ENCODE measurements around the gene HSPB7.
"Not testable (repeated sequence)": the region's sequence is repeated elsewhere in the genome, so short reads cannot be mapped to it uniquely, and the experiment has no call there.

The HSPB7 gene

GRCh38 chr1:16012590-16013219 is 5.1 kb downstream of the HSPB7 start:
- FAIRE-seq (no peak), DNase-seq (ENCODE audit: insufficient read length, low spot score) (peak; percentile 47)
- no peak for TF ChIP-seq POLR2A (IDR thresholded peaks at IDR 0.05; ENCODE audit: low read depth, low read length)

- FAIRE-seq: no peak
- no peak for DNase-seq (ENCODE audit: insufficient read length, low spot score)
- TF ChIP-seq POLR2A (IDR thresholded peaks at IDR 0.05; ENCODE audit: low read depth, low read length): no peak
These were observed 5.8 kb downstream of the HSPB7 start for GRCh38 chr1:16011936-16012589.

DNA sequence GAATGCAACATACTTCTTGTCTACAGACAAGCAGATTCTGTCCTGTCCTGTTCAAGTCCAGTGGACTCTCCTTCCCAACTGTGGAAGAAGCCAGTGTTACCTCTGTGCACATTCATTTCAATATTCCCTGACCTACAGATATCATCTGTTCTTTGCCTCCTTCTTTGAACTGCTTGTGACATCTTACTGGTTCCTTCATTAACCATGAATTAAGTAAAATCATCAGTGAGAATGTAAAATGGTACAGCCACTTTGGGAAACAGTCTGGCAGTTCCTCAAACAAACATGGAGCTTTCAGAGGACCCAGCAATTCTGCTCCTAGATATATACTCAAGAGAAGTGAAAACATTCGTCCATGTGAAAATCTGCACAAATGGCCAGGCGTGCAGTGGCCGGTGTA is 7.0 kb downstream of the HSPB7 start:
- TF ChIP-seq POLR2A (IDR thresholded peaks at IDR 0.05; ENCODE audit: low read depth, low read length): no peak
- DNase-seq (ENCODE audit: insufficient read length, low spot score) (no peak), FAIRE-seq (no peak)

- FAIRE-seq (no peak), DNase-seq (ENCODE audit: insufficient read length, low spot score) (no peak)
- TF ChIP-seq POLR2A (IDR thresholded peaks at IDR 0.05; ENCODE audit: low read depth, low read length): no peak
These were observed 8.2 kb downstream of the HSPB7 start for GRCh38 chr1:16009678-16010077.

- TF ChIP-seq POLR2A (IDR thresholded peaks at IDR 0.05; ENCODE audit: low read depth, low read length): no peak
- peak; percentile 64 for DNase-seq (ENCODE audit: insufficient read length, low spot score)
- FAIRE-seq: no peak
These were observed 8.8 kb downstream of the HSPB7 start for GRCh38 chr1:16009030-16009460.

- TF ChIP-seq POLR2A (IDR thresholded peaks at IDR 0.05; ENCODE audit: low read depth, low read length): no peak
- no peak for FAIRE-seq
- DNase-seq (ENCODE audit: insufficient read length, low spot score): no peak
These were observed 10.0 kb downstream of the HSPB7 start for GRCh38 chr1:16007671-16008341.

- no peak for TF ChIP-seq POLR2A (IDR thresholded peaks at IDR 0.05; ENCODE audit: low read depth, low read length)
- no peak for FAIRE-seq
- no peak for DNase-seq (ENCODE audit: insufficient read length, low spot score)
These were observed 11.0 kb downstream of the HSPB7 start for GRCh38 chr1:16006552-16007485.

DNA sequence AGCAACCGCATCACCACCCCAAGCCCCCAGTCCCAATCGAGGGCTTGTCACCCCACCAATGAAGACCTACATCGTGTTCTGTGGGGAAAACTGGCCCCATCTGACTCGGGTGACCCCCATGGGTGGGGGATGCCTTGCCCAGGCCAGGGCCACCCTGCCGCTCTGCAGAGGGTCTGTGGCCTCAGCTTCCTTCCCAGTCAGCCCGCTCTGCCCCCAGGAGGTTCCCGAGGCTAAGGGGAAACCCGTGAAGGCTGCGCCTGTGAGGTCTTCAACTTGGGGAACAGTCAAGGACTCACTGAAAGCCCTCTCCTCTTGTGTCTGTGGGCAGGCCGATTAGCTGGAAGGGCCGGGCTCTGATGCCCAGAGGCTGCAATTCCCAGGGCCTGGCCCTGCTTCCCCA is 11.8 kb downstream of the HSPB7 start:
- FAIRE-seq: no peak
- DNase-seq (ENCODE audit: insufficient read length, low spot score): no peak
- TF ChIP-seq POLR2A (IDR thresholded peaks at IDR 0.05; ENCODE audit: low read depth, low read length): no peak

- TF ChIP-seq POLR2A (IDR thresholded peaks at IDR 0.05; ENCODE audit: low read depth, low read length): no peak
- DNase-seq (ENCODE audit: insufficient read length, low spot score): no peak
These were observed 12.2 kb downstream of the HSPB7 start for GRCh38 chr1:16005597-16005996.

DNA sequence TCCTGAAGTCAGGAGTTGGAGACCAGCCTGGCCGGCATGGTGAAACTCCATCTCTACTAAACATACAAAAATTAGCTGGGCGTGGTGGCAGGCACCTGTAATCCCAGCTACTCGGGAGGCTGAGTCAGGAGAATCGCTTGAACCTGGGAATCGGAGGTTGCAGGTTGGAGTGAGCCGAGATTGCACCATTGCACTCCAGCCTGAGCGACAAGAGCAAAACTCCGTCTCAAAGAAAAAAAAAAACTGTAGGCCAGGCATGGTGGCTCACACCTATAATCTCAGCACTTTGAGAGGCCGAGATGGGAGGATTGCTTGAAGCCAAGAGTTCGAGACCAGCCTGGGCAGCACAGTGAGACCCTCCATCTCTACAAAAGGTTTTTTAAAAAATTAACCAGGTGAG is 16.6 kb downstream of the HSPB7 start:
- DNase-seq (ENCODE audit: insufficient read length, low spot score); FAIRE-seq: not testable (repeated sequence)

More at GRCh38 chr1:16005597-16005996, 12.2 kb downstream of the HSPB7 start:
- FAIRE-seq: no peak

DNA sequence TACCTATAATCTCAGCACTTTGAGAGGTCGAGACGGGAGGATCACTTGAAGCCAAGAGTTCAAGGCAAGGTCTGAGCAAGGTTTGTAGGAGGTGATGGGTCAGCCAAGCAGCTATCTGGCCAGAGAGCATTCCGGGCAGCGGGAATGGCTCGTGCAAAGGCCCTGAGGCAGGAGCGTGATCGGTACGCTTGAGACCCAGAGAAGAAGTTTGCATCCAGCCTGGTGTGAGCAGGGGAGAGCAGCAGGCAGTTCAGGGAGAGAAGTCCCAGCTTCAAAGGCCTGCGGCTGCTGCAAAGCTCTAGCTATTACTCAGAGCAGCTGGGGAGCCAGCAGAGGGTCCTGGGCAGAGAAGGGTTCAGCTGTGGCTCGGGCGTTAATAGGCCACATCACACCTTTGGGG is 18.9 kb downstream of the HSPB7 start:
- no peak for TF ChIP-seq POLR2A (IDR thresholded peaks at IDR 0.05; ENCODE audit: low read depth, low read length)
- DNase-seq (ENCODE audit: insufficient read length, low spot score) (no peak), FAIRE-seq (no peak)

- DNase-seq (ENCODE audit: insufficient read length, low spot score): no peak
- no peak for FAIRE-seq
- TF ChIP-seq POLR2A (IDR thresholded peaks at IDR 0.05; ENCODE audit: low read depth, low read length): no peak
These were observed 20.1 kb downstream of the HSPB7 start for GRCh38 chr1:15997637-15998280.

DNA sequence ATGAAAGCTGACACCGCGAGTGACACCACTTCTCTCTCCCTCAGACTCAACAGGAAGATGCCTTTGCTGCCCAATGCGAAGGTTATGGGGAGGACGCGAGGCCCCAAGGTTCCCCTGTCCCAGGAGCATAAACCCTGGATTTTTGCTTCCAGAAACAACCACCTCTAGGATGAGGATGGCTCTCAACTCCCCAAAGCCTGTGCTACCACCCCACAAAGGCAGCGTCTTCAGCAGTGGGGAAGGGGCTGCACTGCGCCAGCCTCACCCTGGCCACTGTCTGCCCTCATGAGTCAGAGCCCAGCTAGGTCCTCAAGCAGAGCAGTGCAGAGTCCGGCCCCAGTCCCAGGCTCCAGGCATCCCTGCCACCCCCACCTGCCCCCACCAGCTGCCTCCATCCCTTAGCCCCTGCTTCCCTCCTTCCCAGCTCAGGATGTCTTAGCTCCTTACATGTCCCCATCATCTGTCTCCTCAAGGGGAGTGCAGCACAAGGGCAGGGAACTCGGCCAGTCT is 20.7 kb downstream of the HSPB7 start:
- FAIRE-seq (no peak), DNase-seq (ENCODE audit: insufficient read length, low spot score) (no peak)
- TF ChIP-seq POLR2A (IDR thresholded peaks at IDR 0.05; ENCODE audit: low read depth, low read length): no peak
